ENCODE results near the gene VPS37D.

Gene VPS37D

DNA sequence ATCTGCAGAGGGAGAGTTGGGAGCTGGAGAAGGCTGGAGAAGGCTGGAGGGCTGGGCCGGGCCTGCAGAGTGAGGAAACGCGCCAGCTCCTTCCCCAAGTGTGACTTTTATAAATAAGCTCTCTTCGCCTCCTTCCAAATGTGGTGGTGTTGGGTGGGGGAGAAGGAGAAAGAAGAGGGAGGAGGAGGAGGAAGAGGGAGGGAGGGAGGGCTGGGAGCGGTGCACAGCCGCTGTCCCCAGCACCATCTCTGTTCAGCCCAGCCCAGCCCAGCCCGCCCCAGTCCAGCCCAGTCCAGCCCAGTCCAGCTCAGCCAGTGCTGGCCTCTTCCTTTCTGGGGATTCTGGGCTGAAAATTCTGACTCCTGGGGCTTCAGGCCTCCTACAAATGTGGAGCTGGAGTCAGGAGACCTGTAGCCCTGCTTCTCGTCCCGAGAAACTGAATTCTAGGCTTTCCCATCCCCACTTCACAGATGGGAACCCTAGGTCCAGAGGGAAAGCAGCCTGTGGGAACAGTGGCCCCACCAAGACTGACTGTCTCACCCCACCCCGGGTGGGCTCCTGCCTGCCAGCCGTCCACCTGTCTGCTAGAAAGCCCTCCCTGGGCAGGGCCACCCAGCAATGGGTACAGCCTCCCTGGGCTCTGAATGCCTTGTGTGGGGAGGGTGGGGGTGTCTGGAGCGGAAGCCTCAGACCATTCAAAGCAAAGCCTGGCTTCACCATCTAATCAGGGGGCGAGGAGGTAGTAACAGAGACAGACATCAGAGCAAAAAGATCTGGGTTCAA is 49.6 kb downstream of the VPS37D start:
- Histone ChIP-seq H4K20me1 (ENCODE audit: insufficient read depth) (no peaks in the 10 kb centered on the region), H3K27ac (no peak overlapping the region), H3K4me2 (peak overlapping the region; percentile 94; the same call in 1 of the 2 replicates), H3K79me2 (ENCODE audit: insufficient read depth, low read depth) (peaks cover 31% of the 10 kb centered on the region), H3K36me3 (ENCODE audit: insufficient read depth) (no peaks in the 10 kb centered on the region), H3K4me3 (IDR thresholded peaks at IDR 0.05; ENCODE audit: insufficient read depth, low read depth, low read length) (no peak overlapping the region), H3K4me1 (ENCODE audit: low read depth, poor library complexity, severe bottlenecking) (peaks cover 40% of the 10 kb centered on the region), H3K27me3 (ENCODE audit: insufficient read depth, low read depth) (no peaks in the 10 kb centered on the region), H3K9ac (no peak overlapping the region), H2AFZ (ENCODE audit: low read depth) (no peak overlapping the region)
- TF ChIP-seq CTCF (conservative IDR thresholded peaks at IDR 0.05; ENCODE audit: low read depth, low read length) = no peak

DNA sequence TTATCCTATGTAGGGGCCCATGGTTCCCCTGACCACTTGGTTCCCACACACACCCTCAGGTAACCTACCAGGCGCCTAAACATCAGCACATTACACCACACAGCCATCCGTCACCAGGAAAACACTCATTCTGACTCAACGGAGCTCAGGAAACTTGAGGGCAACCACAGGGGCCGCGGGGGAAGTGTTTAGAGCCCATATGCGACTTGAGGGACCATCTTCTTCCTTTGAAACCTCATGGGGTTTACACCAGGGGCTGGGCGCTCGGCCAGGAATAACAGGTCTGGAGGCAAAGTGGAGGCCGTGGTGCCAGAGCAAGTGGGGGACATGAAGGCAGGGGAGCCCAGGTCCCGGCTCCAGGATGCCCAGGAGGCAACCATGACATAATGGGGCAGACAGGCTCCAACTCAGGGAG is 50.4 kb downstream of the VPS37D start:
- Histone ChIP-seq H3K4me2 (peak overlapping the region; percentile 94), H3K79me2 (ENCODE audit: insufficient read depth, low read depth) (peaks cover 31% of the 10 kb centered on the region), H3K4me3 (IDR thresholded peaks at IDR 0.05; ENCODE audit: insufficient read depth, low read depth, low read length) (no peak overlapping the region), H3K4me1 (ENCODE audit: low read depth, poor library complexity, severe bottlenecking) (peaks cover 40% of the 10 kb centered on the region), H3K36me3 (ENCODE audit: insufficient read depth) (no peaks in the 10 kb centered on the region), H2AFZ (ENCODE audit: low read depth) (no peak overlapping the region), H4K20me1 (ENCODE audit: insufficient read depth) (no peaks in the 10 kb centered on the region), H3K27ac (no peak overlapping the region), H3K27me3 (ENCODE audit: insufficient read depth, low read depth) (no peaks in the 10 kb centered on the region), H3K9ac (no peak overlapping the region; the same call in 1 of the 2 replicates)
- TF ChIP-seq CTCF (conservative IDR thresholded peaks at IDR 0.05; ENCODE audit: low read depth, low read length) = no peak

DNA sequence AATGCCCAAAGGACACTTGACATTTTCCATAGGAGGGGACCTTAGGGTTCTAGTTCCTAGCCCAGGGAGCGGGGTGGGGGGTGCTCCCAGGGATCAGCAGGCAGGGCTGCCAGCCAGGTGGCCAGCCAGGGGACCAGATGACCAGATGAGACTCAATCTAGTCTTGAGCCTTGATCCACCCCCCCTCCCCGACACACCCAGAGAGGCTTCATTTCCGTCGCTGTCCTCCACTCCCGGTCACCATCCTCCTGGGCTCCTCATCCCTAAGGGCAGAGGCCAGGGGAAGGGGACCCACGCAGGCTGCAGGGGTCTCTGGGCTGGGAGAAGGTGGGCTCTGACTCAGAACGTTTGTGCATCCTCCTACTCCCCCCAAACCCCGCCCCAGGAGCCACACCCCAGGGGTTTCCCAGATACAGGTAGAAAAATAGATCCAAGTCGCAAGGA is 50.8 kb downstream of the VPS37D start:
- H3K4me3 ChIP-seq (IDR thresholded peaks at IDR 0.05; ENCODE audit: insufficient read depth, low read depth, low read length) = no peak overlapping the region
- H3K79me2 ChIP-seq (ENCODE audit: insufficient read depth, low read depth) = peaks cover 31% of the 10 kb centered on the region
- no peak for TF ChIP-seq CTCF (conservative IDR thresholded peaks at IDR 0.05; ENCODE audit: low read depth, low read length)
- H3K4me2 ChIP-seq = peak overlapping the region; percentile 94
- peak overlapping the region; percentile 77; the same call in 1 of the 2 replicates for H3K9ac ChIP-seq
- H3K27ac ChIP-seq = no peak overlapping the region
- H3K4me1 ChIP-seq (ENCODE audit: low read depth, poor library complexity, severe bottlenecking) = peaks cover 40% of the 10 kb centered on the region
- no peaks in the 10 kb centered on the region for H3K27me3 ChIP-seq (ENCODE audit: insufficient read depth, low read depth)
- no peaks in the 10 kb centered on the region for H4K20me1 ChIP-seq (ENCODE audit: insufficient read depth)
- H2AFZ ChIP-seq (ENCODE audit: low read depth) = peak overlapping the region; percentile 85; the same call in 1 of the 2 replicates
- no peaks in the 10 kb centered on the region for H3K36me3 ChIP-seq (ENCODE audit: insufficient read depth)

GRCh38 chr7:73718905-73719805 is 51.5 kb downstream of the VPS37D start, which contains the start of gene STX1A:
Gene STX1A, minus strand, starts transcription at chr7:73719669. Its CDS starts 38 bp downstream, at chr7:73719631.
- Histone ChIP-seq H3K9ac (peak within 1 kb of the TSS; percentile 77), H3K27me3 (ENCODE audit: insufficient read depth, low read depth) (no peaks in the 10 kb centered on the region), H3K79me2 (ENCODE audit: insufficient read depth, low read depth) (peaks cover 28% of the 10 kb centered on the region), H3K4me3 (IDR thresholded peaks at IDR 0.05; ENCODE audit: insufficient read depth, low read depth, low read length) (no peak within 1 kb of the TSS), H3K4me2 (peak within 1 kb of the TSS; percentile 96), H4K20me1 (ENCODE audit: insufficient read depth) (no peaks in the 10 kb centered on the region), H3K36me3 (ENCODE audit: insufficient read depth) (no peaks in the 10 kb centered on the region), H3K27ac (no peak within 1 kb of the TSS), H3K4me1 (ENCODE audit: low read depth, poor library complexity, severe bottlenecking) (peaks cover 40% of the 10 kb centered on the region), H2AFZ (ENCODE audit: low read depth) (peak within 1 kb of the TSS; percentile 90)
- no peak for TF ChIP-seq CTCF (conservative IDR thresholded peaks at IDR 0.05; ENCODE audit: low read depth, low read length)

Measured in KMS-11 (cell line).